ENCODE data around the gene RAD50. TPM values are rescaled to one million over a fixed set of nuclear protein-coding genes. Genes with fewer than 3 reads are reported as not detected.

RAD50 gene
- total RNA-seq, 1 donor from 2014 or later: 50.2 TPM

GRCh38 chr5:132612846-132613245 lies 56.1 kb downstream of the RAD50 start:
- no peak for TF ChIP-seq CTCF (IDR thresholded peaks at IDR 0.05; ENCODE audit: unreplicated experiment)
- no peak overlapping the region for H3K4me3 Mint-ChIP-seq (ENCODE audit: low read depth)
- peaks cover 23% of the 10 kb centered on the region for H3K36me3 Mint-ChIP-seq (ENCODE audit: insufficient read depth)
- H3K27me3 Mint-ChIP-seq: no peaks in the 10 kb centered on the region
- DNase-seq (ENCODE audit: low spot score, unreplicated experiment): no peak
- H3K27ac Mint-ChIP-seq: no peak overlapping the region
- H3K9me3 Mint-ChIP-seq (ENCODE audit: low read depth): no peaks in the 10 kb centered on the region
- no peaks in the 10 kb centered on the region for H3K4me1 Mint-ChIP-seq (ENCODE audit: low read depth)

GRCh38 chr5:132621699-132622098 lies 64.9 kb downstream of the RAD50 start:
- Mint-ChIP-seq H3K4me1 (ENCODE audit: low read depth) (peaks cover 18% of the 10 kb centered on the region), H3K9me3 (ENCODE audit: low read depth) (peaks cover 6% of the 10 kb centered on the region), H3K27me3 (no peaks in the 10 kb centered on the region), H3K27ac (no peak overlapping the region), H3K4me3 (ENCODE audit: low read depth) (no peak overlapping the region), H3K36me3 (ENCODE audit: insufficient read depth) (peaks cover 39% of the 10 kb centered on the region)
- no peak for TF ChIP-seq CTCF (IDR thresholded peaks at IDR 0.05; ENCODE audit: unreplicated experiment)
- DNase-seq (ENCODE audit: low spot score, unreplicated experiment): no peak

- Mint-ChIP-seq H3K36me3 (ENCODE audit: insufficient read depth) (peaks cover 38% of the 10 kb centered on the region), H3K4me3 (ENCODE audit: low read depth) (no peak overlapping the region), H3K9me3 (ENCODE audit: low read depth) (peaks cover 6% of the 10 kb centered on the region), H3K27me3 (no peaks in the 10 kb centered on the region), H3K4me1 (ENCODE audit: low read depth) (peaks cover 18% of the 10 kb centered on the region), H3K27ac (peak overlapping the region; percentile 80)
- DNase-seq (ENCODE audit: low spot score, unreplicated experiment): no peak
- TF ChIP-seq CTCF (IDR thresholded peaks at IDR 0.05; ENCODE audit: unreplicated experiment): no peak
Observed at GRCh38 chr5:132622608-132623007, 65.8 kb downstream of the RAD50 start.

- TF ChIP-seq CTCF (IDR thresholded peaks at IDR 0.05; ENCODE audit: unreplicated experiment): no peak
- H3K27me3 Mint-ChIP-seq: no peaks in the 10 kb centered on the region
- H3K4me1 Mint-ChIP-seq (ENCODE audit: low read depth): peaks cover 14% of the 10 kb centered on the region
- no peak for DNase-seq (ENCODE audit: low spot score, unreplicated experiment)
- H3K9me3 Mint-ChIP-seq (ENCODE audit: low read depth): no peaks in the 10 kb centered on the region
- no peak overlapping the region for H3K4me3 Mint-ChIP-seq (ENCODE audit: low read depth)
- H3K36me3 Mint-ChIP-seq (ENCODE audit: insufficient read depth): peaks cover 26% of the 10 kb centered on the region
- H3K27ac Mint-ChIP-seq: no peak overlapping the region
Observed at GRCh38 chr5:132627470-132627869, 70.7 kb downstream of the RAD50 start.

- no peak for DNase-seq (ENCODE audit: low spot score, unreplicated experiment)
- no peaks in the 10 kb centered on the region for H3K27me3 Mint-ChIP-seq
- H3K9me3 Mint-ChIP-seq (ENCODE audit: low read depth): no peaks in the 10 kb centered on the region
- peaks cover 21% of the 10 kb centered on the region for H3K36me3 Mint-ChIP-seq (ENCODE audit: insufficient read depth)
- no peak overlapping the region for H3K4me3 Mint-ChIP-seq (ENCODE audit: low read depth)
- no peak overlapping the region for H3K27ac Mint-ChIP-seq
- peaks cover 2% of the 10 kb centered on the region for H3K4me1 Mint-ChIP-seq (ENCODE audit: low read depth)
- TF ChIP-seq CTCF (IDR thresholded peaks at IDR 0.05; ENCODE audit: unreplicated experiment): no peak
Observed at GRCh38 chr5:132628814-132629213, 72.0 kb downstream of the RAD50 start.

Measured in progenitor cell of endocrine pancreas (in vitro differentiated cells).